Suppressor macrophage (primary cell): ENCODE data around the gene GABRR1.

ENCODE experiments used
- DNase-seq, 4 experiments: peaks; one replicate each; pipeline ENCODE4 v3.0.0-alpha.2; 2020 to 2022
- total RNA-seq, 17 experiments: gene quantifications; one replicate each; lab custom pipeline; 2026; ENCODE audit warnings: mixed read lengths in 6 of 17, inconsistent platforms in 3 of 17; lab: John Stamatoyannopoulos, UW

The GABRR1 gene
- 0 to 2.2 (median 0) reads per million in 17 experiments for total RNA-seq

- peak; percentile 9 to 43 (median 36) for DNase-seq
Measured at GRCh38 chr6:89217299-89217910, at the start of gene GABRR1. Gene GABRR1, minus strand, starts transcription at chr6:89217358. Its CDS starts 36 bp downstream, at chr6:89217322.

- no peak for DNase-seq
Measured at GRCh38 chr6:89264296-89264695, 47.1 kb upstream of the GABRR1 start.

GRCh38 chr6:89260832-89261231, 43.7 kb upstream of the GABRR1 start:
- peak in 2 of 4 experiments; percentile 17 to 43 for DNase-seq

- peak; percentile 30 to 68 (median 64) for DNase-seq
Measured at GRCh38 chr6:89260310-89260709, 43.2 kb upstream of the GABRR1 start.

- no peak for DNase-seq
Measured at GRCh38 chr6:89258912-89259311, 41.8 kb upstream of the GABRR1 start.

- no peak for DNase-seq
Measured at GRCh38 chr6:89257781-89258180, 40.6 kb upstream of the GABRR1 start.

GRCh38 chr6:89257346-89257745, 40.2 kb upstream of the GABRR1 start:
- DNase-seq = no peak

- DNase-seq = no peak
Measured at GRCh38 chr6:89255417-89255816, 38.3 kb upstream of the GABRR1 start.

GRCh38 chr6:89254569-89254968, 37.4 kb upstream of the GABRR1 start:
- peak in 3 of 4 experiments; percentile 15 to 58 (median 46) for DNase-seq

GRCh38 chr6:89252907-89253306, 35.7 kb upstream of the GABRR1 start:
- peak in 3 of 4 experiments; percentile 35 to 50 (median 40) for DNase-seq

GRCh38 chr6:89251976-89252375, 34.8 kb upstream of the GABRR1 start:
- no peak for DNase-seq

- no peak for DNase-seq
Measured at GRCh38 chr6:89251170-89251569, 34.0 kb upstream of the GABRR1 start.

- no peak for DNase-seq
Measured at GRCh38 chr6:89250239-89250638, 33.1 kb upstream of the GABRR1 start.

- DNase-seq = no peak
Measured at GRCh38 chr6:89244241-89244985, 27.3 kb upstream of the GABRR1 start.

GRCh38 chr6:89243331-89243629, 26.1 kb upstream of the GABRR1 start:
- DNase-seq = no peak

GRCh38 chr6:89242574-89243330, 25.6 kb upstream of the GABRR1 start:
- DNase-seq = peak; percentile 48 to 73 (median 59)

GRCh38 chr6:89239338-89239737, 22.2 kb upstream of the GABRR1 start:
- peak; percentile 20 to 52 (median 36) for DNase-seq

GRCh38 chr6:89237158-89237557, 20.0 kb upstream of the GABRR1 start:
- no peak for DNase-seq

GRCh38 chr6:89233605-89234004, 16.4 kb upstream of the GABRR1 start:
- peak in 2 of 4 experiments; percentile 18 to 30 for DNase-seq

- no peak for DNase-seq
Measured at GRCh38 chr6:89222712-89223039, 5.5 kb upstream of the GABRR1 start.

- DNase-seq = no peak
Measured at GRCh38 chr6:89221971-89222711, 5.0 kb upstream of the GABRR1 start.

- DNase-seq = no peak
Measured at GRCh38 chr6:89221129-89221528, 4.0 kb upstream of the GABRR1 start.

GRCh38 chr6:89216411-89216810, 747 bp downstream of the GABRR1 start:
- no peak for DNase-seq
